Nephron progenitor cell (in vitro differentiated cells): ENCODE data around the gene MYL10.

Source experiments
- DNase-seq: peaks from one replicate; pipeline ENCODE4 v3.0.0; 2021
- H3K27ac Mint-ChIP-seq: 2 replicates; pipeline ENCODE4 v1.8.0; 2021; ENCODE audit warnings: mild to moderate bottlenecking, moderate library complexity, mixed read lengths
- H3K27me3 Mint-ChIP-seq: 2 replicates; pipeline ENCODE4 v1.8.0; 2021; ENCODE audit warnings: mild to moderate bottlenecking, low read depth, mixed read lengths; ENCODE audit not compliant: poor library complexity
- H3K36me3 Mint-ChIP-seq: 2 replicates; pipeline ENCODE4 v1.8.0; 2021; ENCODE audit warnings: low read depth, mixed read lengths
- H3K4me1 Mint-ChIP-seq: 2 replicates; pipeline ENCODE4 v1.8.0; 2021; ENCODE audit warnings: mixed read lengths
- H3K4me3 Mint-ChIP-seq: 2 replicates; pipeline ENCODE4 v1.8.0; 2021; ENCODE audit warnings: mild to moderate bottlenecking, moderate library complexity, mixed read lengths
- H3K9me3 Mint-ChIP-seq: 2 replicates; pipeline ENCODE4 v1.8.0; 2021; ENCODE audit warnings: mild to moderate bottlenecking, moderate library complexity, mixed read lengths
- CTCF ChIP-seq: fragments of 200-600 bp; sonication (generic); IDR thresholded peaks from 2 replicates; pipeline ENCODE4 v1.5.0; 2021; ENCODE audit warnings: antibody characterized with exemption

Gene MYL10

DNA sequence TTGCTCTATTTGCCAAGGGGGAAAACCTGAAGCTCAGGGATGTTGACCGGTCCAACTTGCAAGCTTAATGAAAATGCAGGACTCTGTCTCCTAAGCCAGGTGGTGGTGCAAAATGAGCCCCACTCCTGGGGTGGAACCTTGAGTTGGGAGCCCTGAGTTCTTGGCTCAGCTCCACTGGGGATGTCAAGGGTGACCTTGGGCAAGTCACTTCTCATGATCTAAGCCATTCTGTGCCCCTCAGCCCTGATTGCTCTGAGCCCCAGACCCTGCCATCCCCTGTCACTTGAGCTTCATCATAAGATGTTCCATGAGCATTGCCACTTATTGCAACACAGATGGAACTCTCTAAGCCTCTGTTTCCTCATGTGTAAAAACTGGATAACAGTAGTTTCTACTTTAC lies 33.9 kb downstream of the MYL10 start:
- Mint-ChIP-seq H3K27me3 (peaks cover 13% of the 10 kb centered on the region), H3K27ac (no peak overlapping the region), H3K4me1 (peaks cover 20% of the 10 kb centered on the region), H3K36me3 (no peaks in the 10 kb centered on the region), H3K4me3 (no peak overlapping the region), H3K9me3 (no peaks in the 10 kb centered on the region)
- no peak for TF ChIP-seq CTCF
- no peak for DNase-seq

- H3K27ac Mint-ChIP-seq = no peak overlapping the region
- H3K4me1 Mint-ChIP-seq = peaks cover 23% of the 10 kb centered on the region
- no peaks in the 10 kb centered on the region for H3K36me3 Mint-ChIP-seq
- no peak overlapping the region for H3K4me3 Mint-ChIP-seq
- H3K9me3 Mint-ChIP-seq = no peaks in the 10 kb centered on the region
- H3K27me3 Mint-ChIP-seq = peaks cover 15% of the 10 kb centered on the region
- no peak for DNase-seq
- no peak for TF ChIP-seq CTCF
Observed at GRCh38 chr7:101594790-101595189, 34.3 kb downstream of the MYL10 start.

DNA sequence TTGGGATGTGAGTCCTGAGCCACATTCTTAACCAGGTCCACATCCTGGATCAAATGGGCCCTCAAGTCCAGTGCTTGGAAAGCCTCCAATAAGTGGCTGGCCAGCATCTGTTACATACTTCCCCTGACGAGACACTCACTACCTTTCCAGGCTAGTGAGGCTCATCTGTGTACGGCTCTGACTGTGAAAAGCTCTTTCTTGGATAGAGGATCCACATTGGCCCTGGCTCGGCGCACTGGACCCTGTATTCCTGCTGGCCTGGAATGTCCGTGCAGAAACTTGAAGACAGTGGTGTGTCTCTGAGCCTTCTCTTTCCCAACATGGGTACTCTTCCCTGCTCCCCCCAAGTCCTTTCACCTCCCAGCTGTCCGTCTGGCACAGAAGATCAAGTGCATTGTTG lies 35.5 kb downstream of the MYL10 start:
- no peak for TF ChIP-seq CTCF

DNA sequence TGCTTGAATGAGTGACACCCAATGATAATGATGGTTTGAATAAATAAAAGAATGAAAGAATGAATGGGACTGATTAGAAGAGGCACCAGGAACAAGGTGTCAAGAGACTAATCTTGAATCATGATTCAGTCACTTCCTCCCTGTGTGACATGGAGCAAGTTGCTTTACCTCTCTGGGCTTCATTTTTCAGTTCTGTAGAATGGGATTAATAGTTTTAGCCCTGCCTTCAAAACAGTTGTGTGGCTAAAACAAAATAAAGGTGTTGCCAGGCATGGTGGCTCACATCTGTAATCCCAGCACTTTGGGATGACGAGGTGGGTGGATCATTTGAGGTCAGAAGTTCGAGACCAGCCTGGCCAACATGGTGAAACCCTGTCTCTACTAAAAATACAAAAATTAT lies 37.6 kb downstream of the MYL10 start:
- Mint-ChIP-seq H3K27ac (no peak overlapping the region), H3K27me3 (peaks cover 19% of the 10 kb centered on the region), H3K9me3 (no peaks in the 10 kb centered on the region), H3K36me3 (no peaks in the 10 kb centered on the region), H3K4me3 (no peak overlapping the region), H3K4me1 (peaks cover 31% of the 10 kb centered on the region)
- no peak for DNase-seq
- TF ChIP-seq CTCF = no peak

More for the DNA sequence above, 35.5 kb downstream of the MYL10 start:
- H3K4me1 Mint-ChIP-seq = peaks cover 21% of the 10 kb centered on the region
- H3K36me3 Mint-ChIP-seq = no peaks in the 10 kb centered on the region
- no peak overlapping the region for H3K27ac Mint-ChIP-seq
- H3K4me3 Mint-ChIP-seq = no peak overlapping the region
- H3K27me3 Mint-ChIP-seq = peaks cover 19% of the 10 kb centered on the region
- H3K9me3 Mint-ChIP-seq = no peaks in the 10 kb centered on the region
- DNase-seq = no peak

GRCh38 chr7:101590663-101591435 lies 38.2 kb downstream of the MYL10 start:
- TF ChIP-seq CTCF = no peak
- no peaks in the 10 kb centered on the region for H3K36me3 Mint-ChIP-seq
- no peak overlapping the region for H3K4me3 Mint-ChIP-seq
- H3K4me1 Mint-ChIP-seq = peaks cover 37% of the 10 kb centered on the region
- peaks cover 19% of the 10 kb centered on the region for H3K27me3 Mint-ChIP-seq
- DNase-seq = no peak
- no peaks in the 10 kb centered on the region for H3K9me3 Mint-ChIP-seq
- H3K27ac Mint-ChIP-seq = no peak overlapping the region
